Fibroblast of peridontal ligament (primary cell): Measurements from ENCODE around the gene KLK15.
"Not testable (repeated sequence)": the region's sequence is repeated elsewhere in the genome, so short reads cannot be mapped to it uniquely, and the experiment has no call there.

ENCODE experiments used
- DNase-seq: peaks from one replicate; pipeline ENCODE4 v3.0.0-alpha.2; 2010; ENCODE audit errors: extremely low read depth

The KLK15 gene

GRCh38 chr19:50796128-50796633, 37.2 kb downstream of the KLK15 start:
- DNase-seq, result no peak

- DNase-seq, result no peak
Measured at GRCh38 chr19:50795664-50796073, 37.7 kb downstream of the KLK15 start.

GRCh38 chr19:50794876-50795663, 38.3 kb downstream of the KLK15 start:
- no peak for DNase-seq

GRCh38 chr19:50794074-50794875, 39.1 kb downstream of the KLK15 start:
- DNase-seq, result no peak

- no peak for DNase-seq
Measured at GRCh38 chr19:50793558-50794065, 39.8 kb downstream of the KLK15 start.

- no peak for DNase-seq
Measured at GRCh38 chr19:50792272-50793250, 40.8 kb downstream of the KLK15 start.

GRCh38 chr19:50791594-50792271, 41.6 kb downstream of the KLK15 start:
- no peak for DNase-seq

GRCh38 chr19:50790922-50791467, 42.4 kb downstream of the KLK15 start:
- DNase-seq, result no peak

GRCh38 chr19:50790396-50790795, 43.0 kb downstream of the KLK15 start, which contains the start of gene ACP4:
ACP4 (plus strand) TSS chr19:50790415; CDS start chr19:50790415, 0 bp downstream.
- DNase-seq, result no peak

- DNase-seq, result no peak
Measured at GRCh38 chr19:50785329-50785728, 48.0 kb downstream of the KLK15 start.

- no peak for DNase-seq
Measured at GRCh38 chr19:50784710-50785109, 48.7 kb downstream of the KLK15 start.

GRCh38 chr19:50783848-50784152, 49.6 kb downstream of the KLK15 start:
- not testable (repeated sequence) for DNase-seq

GRCh38 chr19:50780753-50781435, 52.5 kb downstream of the KLK15 start:
- peak; percentile 79 for DNase-seq

- DNase-seq, result no peak
Measured at GRCh38 chr19:50779504-50780457, 53.6 kb downstream of the KLK15 start.

- no peak for DNase-seq
Measured at GRCh38 chr19:50778906-50779430, 54.4 kb downstream of the KLK15 start.

GRCh38 chr19:50777830-50778303, 55.5 kb downstream of the KLK15 start:
- DNase-seq, result peak; percentile 8

GRCh38 chr19:50777261-50777660, 56.1 kb downstream of the KLK15 start:
- no peak for DNase-seq

- DNase-seq, result no peak
Measured at GRCh38 chr19:50776131-50776530, 57.2 kb downstream of the KLK15 start.
